Neural cell (in vitro differentiated cells): Measurements from ENCODE around the gene SARNP. TPM values are rescaled to one million over a fixed set of nuclear protein-coding genes. Genes with fewer than 3 reads are reported as not detected.

ENCODE experiments used
- H2AFZ ChIP-seq: fragments of 200-600, 300-800 bp; sonication (generic), shearing (Covaris generic); 2 replicates; pipeline ENCODE4 v1.6.0; 2014; ENCODE audit warnings: low read depth, mild to moderate bottlenecking, antibody characterized with exemption, low read length, moderate library complexity
- H3F3A ChIP-seq: fragments of 200-600 bp; shearing (Covaris generic); 2 replicates; pipeline ENCODE4 v1.6.1; 2016; ENCODE audit warnings: mild to moderate bottlenecking, moderate library complexity, mixed read lengths, antibody characterized with exemption, low read length; ENCODE audit not compliant: insufficient read depth, poor library complexity, severe bottlenecking
- H3K27ac ChIP-seq: fragments of 200-600, 300-800 bp; sonication (generic), shearing (Covaris generic); 2 replicates; pipeline ENCODE4 v1.5.1; 2014; ENCODE audit warnings: mild to moderate bottlenecking, low read length, moderate library complexity
- H3K27me3 ChIP-seq: fragments of 300-800, 200-600 bp; sonication (generic), shearing (Covaris generic); 2 replicates; pipeline ENCODE4 v1.6.0; 2014; ENCODE audit warnings: mild to moderate bottlenecking, low read depth, low read length, moderate library complexity; ENCODE audit not compliant: insufficient read depth
- H3K36me3 ChIP-seq: fragments of 300-800, 200-600 bp; sonication (generic), shearing (Covaris generic); 2 replicates; pipeline ENCODE4 v1.5.1; 2014; ENCODE audit warnings: mild to moderate bottlenecking, antibody characterized with exemption, low read length, moderate library complexity; ENCODE audit not compliant: insufficient read depth
- H3K4me2 ChIP-seq: fragments of 300-800, 200-600 bp; sonication (generic), shearing (Covaris generic); 2 replicates; pipeline ENCODE4 v1.6.0; 2014; ENCODE audit warnings: mild to moderate bottlenecking, low read length
- H3K4me3 ChIP-seq: fragments of 300-800, 200-600 bp; sonication (generic), shearing (Covaris generic); 2 replicates; pipeline ENCODE4 v1.5.1; 2014; ENCODE audit warnings: mild to moderate bottlenecking, low read length, moderate library complexity
- H3K79me2 ChIP-seq: fragments of 200-600 bp; shearing (Covaris generic); replicated peaks from 2 replicates; pipeline ENCODE4 v1.6.0; 2014; ENCODE audit warnings: mild to moderate bottlenecking, low read length, moderate library complexity; ENCODE audit not compliant: insufficient read depth
- H3K9ac ChIP-seq: fragments of 300-800, 200-600 bp; sonication (generic), shearing (Covaris generic); 2 replicates; pipeline ENCODE4 v1.6.1; 2016; ENCODE audit warnings: mild to moderate bottlenecking, low read length, mixed read lengths
- H3K9me2 ChIP-seq: fragments of 200-600 bp; shearing (Covaris generic); 2 replicates; pipeline ENCODE4 v1.6.1; 2016; ENCODE audit warnings: mild to moderate bottlenecking, low read length, mixed read lengths; ENCODE audit not compliant: insufficient read depth
- H3K9me3 ChIP-seq: fragments of 200-600, 300-800 bp; sonication (generic), shearing (Covaris generic); 2 replicates; pipeline ENCODE4 v1.6.1; 2016; ENCODE audit warnings: mild to moderate bottlenecking, mixed run types, low read length, moderate library complexity, mixed read lengths
- H4K20me1 ChIP-seq: fragments of 200-600 bp; shearing (Covaris generic); 2 replicates; pipeline ENCODE4 v1.6.1; 2016; ENCODE audit warnings: mild to moderate bottlenecking, mixed run types; ENCODE audit not compliant: insufficient read depth
- POLR2AphosphoS5 ChIP-seq: IDR thresholded peaks from 2 replicates; pipeline ENCODE4 v1.6.1; 2012
- REST ChIP-seq: IDR thresholded peaks from 2 replicates; pipeline ENCODE4 v1.6.1; 2012; ENCODE audit warnings: borderline replicate concordance
- TAF1 ChIP-seq: IDR thresholded peaks from 2 replicates; pipeline ENCODE4 v1.6.1; 2012; ENCODE audit warnings: low read depth
- polyA plus RNA-seq: library from polyadenylated mRNA; depleted of rRNA; stranded (reverse); fragments of >200 nt; gene quantifications from 2 replicates; pipeline ENCODE4 v1.2.3, GENCODE V29; 2014
- small RNA-seq, 3 experiments: library from RNA; depleted of rRNA; stranded (forward); fragments of <200 nt; gene quantifications; one replicate each; pipeline ENCODE3, GENCODE V24; 2012

The SARNP gene
- polyA plus RNA-seq, 1 donor from 2014 or later, result 332 TPM

DNA sequence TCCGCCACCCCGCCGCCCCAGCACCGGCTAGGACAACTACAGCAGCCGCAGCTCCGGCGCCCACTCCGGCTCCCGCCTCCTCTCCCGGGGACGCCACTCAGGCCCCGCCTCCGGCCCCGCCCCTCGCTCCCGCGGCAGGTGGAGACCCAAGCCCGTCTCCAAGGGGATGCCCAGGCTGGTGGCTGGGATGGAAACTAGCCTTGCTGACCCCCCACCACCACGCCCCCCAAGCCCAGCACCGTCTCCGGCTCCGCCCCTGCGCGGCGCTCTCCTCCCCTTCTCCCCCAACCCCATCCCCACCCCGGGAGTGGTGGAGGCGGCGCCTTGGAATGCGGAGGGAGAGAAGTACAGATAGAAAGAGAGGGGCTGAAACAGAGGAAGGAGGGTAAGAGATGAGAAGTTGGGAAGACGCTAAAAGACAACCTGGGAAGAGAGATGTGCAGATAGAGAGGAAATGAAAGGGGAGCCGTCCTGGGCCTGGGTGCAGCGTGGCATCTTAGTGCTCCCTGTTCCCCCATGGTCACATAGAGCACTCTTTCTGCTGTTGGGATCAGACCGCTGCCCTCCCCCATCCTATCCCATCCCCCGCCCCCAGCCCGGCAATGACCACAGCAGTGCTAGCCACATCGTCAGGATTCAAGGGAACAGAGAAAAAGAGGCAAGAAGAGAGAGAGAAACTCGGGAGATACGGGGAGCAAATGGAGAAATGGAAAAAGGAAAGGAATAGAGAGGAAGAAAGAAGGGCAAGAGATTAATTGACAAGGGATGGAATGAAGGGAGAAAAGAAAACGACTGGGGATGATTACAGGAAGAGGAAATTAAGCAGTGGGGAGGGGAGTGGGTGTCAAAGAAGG, 109.5 kb downstream of the SARNP start, which contains the start of gene ITGA7:
TSS of gene ITGA7 (minus strand) at position 64 of the 854 bp plus-strand sequence. CDS start 222 bp downstream, outside the sequence.
- Histone ChIP-seq H3K9ac (peak within 1 kb of the TSS; percentile 56), H3K79me2 (no peaks in the 10 kb centered on the region), H3K4me3 (peak within 1 kb of the TSS; percentile 82), H3K9me3 (no peaks in the 10 kb centered on the region), H4K20me1 (no peaks in the 10 kb centered on the region), H3K4me2 (peak within 1 kb of the TSS; percentile 57), H3K36me3 (no peaks in the 10 kb centered on the region), H3F3A (no peaks in the 10 kb centered on the region), H2AFZ (peak within 1 kb of the TSS; percentile 65), H3K27ac (no peak within 1 kb of the TSS), H3K9me2 (no peaks in the 10 kb centered on the region), H3K27me3 (peaks cover 10% of the 10 kb centered on the region)
- TF ChIP-seq REST (no peak), TAF1 (no peak), POLR2AphosphoS5 (peak; percentile 22)

Small RNA genes lying within 50 kb of the gene (small RNA-seq; reads per million reads assigned to genes)
- gene AC009779.1 (0 reads per million in 3 experiments), gene RF00017 (0 reads per million in 3 experiments)

Other genes starting within 250 kb of the SARNP start
- gene OR2AP1, start 245.3 kb downstream of the SARNP start, polyA plus RNA-seq, result not detected in 2 replicates
- not detected in 2 replicates for gene OR10P1, start 180.8 kb downstream of the SARNP start, polyA plus RNA-seq
- 13.5 and 17.1 TPM in 2 replicates for gene ITGA7, start 109.8 kb downstream of the SARNP start, polyA plus RNA-seq
- gene BLOC1S1, start 101.7 kb downstream of the SARNP start, polyA plus RNA-seq, result 217 and 261 TPM in 2 replicates
- gene RDH5, start 97.3 kb downstream of the SARNP start, polyA plus RNA-seq, result 3.4 and 6.6 TPM in 2 replicates
- gene CD63, start 88.7 kb downstream of the SARNP start, polyA plus RNA-seq, result 217 and 246 TPM in 2 replicates
- 14.7 and 16.0 TPM in 2 replicates for gene GDF11, start 74.6 kb downstream of the SARNP start, polyA plus RNA-seq
- gene ORMDL2, start 317 bp upstream of the SARNP start, polyA plus RNA-seq, result 6.1 and 11.5 TPM in 2 replicates
- 45.0 and 46.4 TPM in 2 replicates for gene DNAJC14, start 11.9 kb upstream of the SARNP start, polyA plus RNA-seq
- not detected in 2 replicates for gene MMP19, start 25.2 kb upstream of the SARNP start, polyA plus RNA-seq
- 45.7 and 49.3 TPM in 2 replicates for gene PYM1, start 110.2 kb upstream of the SARNP start, polyA plus RNA-seq
- 1.1 and 1.2 TPM in 2 replicates for gene DGKA, start 113.4 kb upstream of the SARNP start, polyA plus RNA-seq
- gene PMEL, start 148.3 kb upstream of the SARNP start, polyA plus RNA-seq, result not detected in 2 replicates
- gene CDK2, start 149.1 kb upstream of the SARNP start, polyA plus RNA-seq, result 2.3 and 2.6 TPM in 2 replicates
- gene RAB5B, start 156.4 kb upstream of the SARNP start, polyA plus RNA-seq, result 39.6 and 43.9 TPM in 2 replicates
- gene SUOX, start 179.6 kb upstream of the SARNP start, polyA plus RNA-seq, result 13.1 and 20.4 TPM in 2 replicates
- 4.8 and 5.0 TPM in 2 replicates for gene IKZF4, start 203.3 kb upstream of the SARNP start, polyA plus RNA-seq
- gene RPS26, start 224.2 kb upstream of the SARNP start, polyA plus RNA-seq, result 598 and 686 TPM in 2 replicates